Measurements from ENCODE around the gene S1PR5. TPM values are rescaled to one million over a fixed set of nuclear protein-coding genes. Genes with fewer than 3 reads are reported as not detected.

The S1PR5 gene
- total and polyA plus RNA-seq, 10 of the 15 experiments (the other 5 are each of a cell fraction or from before 2014, with no cell fraction given), result 0.04 TPM; not detected in 9

GRCh38 chr19:10555610-10555973, 38.3 kb upstream of the S1PR5 start:
- ChIA-PET SMC1A (ENCODE audit: uncharacterized antibody, unreplicated experiment) (no interaction called here), CTCF (interaction anchor here (1.2 to 1.6 kb wide), 3 partner anchors 14 to 138 kb away, joined by 3 to 4 read pairs (median 3); no protein-coding TSS in a partner anchor), POLR2A (interaction anchor here (0.6 kb wide), 1 partner anchor 91 kb away, joined by 5 read pairs; no protein-coding TSS in a partner anchor), RAD21 (ENCODE audit: unreplicated experiment) (no interaction called here)
- Histone ChIP-seq H3K4me3 (no peak overlapping the region), H3K9ac (ENCODE audit: control insufficient read depth, insufficient read depth, low read length) (no peak overlapping the region), H3K4me2 (ENCODE audit: control insufficient read depth, insufficient read depth) (no peak overlapping the region), H3K9me3 (replicated peaks; ENCODE audit: control insufficient read depth, insufficient read depth, low read length) (no peaks in the 10 kb centered on the region; the same call in 2 of the 3 replicates), H3K4me1 (ENCODE audit: control insufficient read depth, insufficient read depth, low read length) (peaks cover 37% of the 10 kb centered on the region), H3K27me3 (replicated peaks in 1 of 2; ENCODE audit: control insufficient read depth in 2 of 2, insufficient read depth in 2 of 2, low read length in 1 of 2) (no peaks in the 10 kb centered on the region), H3K36me3 (ENCODE audit: control insufficient read depth in 2 of 2, insufficient read depth in 2 of 2, low read length in 1 of 2) (peaks cover 27 to 33% of the 10 kb centered on the region in 2 experiments), H3K79me2 (ENCODE audit: control insufficient read depth, insufficient read depth, low read length) (no peaks in the 10 kb centered on the region; the same call in 1 of the 2 replicates), H3K27ac (ENCODE audit: control insufficient read depth, insufficient read depth) (no peak overlapping the region; the same call in 1 of the 2 replicates), H4K20me1 (ENCODE audit: control insufficient read depth, insufficient read depth) (no peaks in the 10 kb centered on the region), H2AFZ (ENCODE audit: control insufficient read depth, low read depth, low read length) (no peak overlapping the region)
- ATAC-seq, result no peak
- FAIRE-seq, result no peak
- TF ChIP-seq SPI1 (IDR thresholded peaks at IDR 0.05; ENCODE audit: borderline replicate concordance, insufficient read depth, low read depth, low read length), result peak; percentile 65; the same call in 1 of the 2 replicates
- TF ChIP-seq CUX1 (IDR thresholded peaks at IDR 0.05; ENCODE audit: insufficient replicate concordance, low read depth, low read length), result no peak
- intact Hi-C loops (cut with micrococcal nuclease; ENCODE audit: unreplicated experiment), result no loop called here
- DNase-seq (ENCODE audit: low read depth, low spot score), result no peak
- in situ Hi-C loops (cut with MboI), result no loop called here
- WGBS (ENCODE audit: insufficient coverage, insufficient replicate concordance, low lambda C conversion rate, missing lambda C conversion rate), result 66% methylated on average over 7 of the region's 7 CpGs
- no TSS peak for BruUV-seq (replicated peaks)

Data from GM12878 (cell line).